ENCODE measurements around the gene AMDHD1.
"Not testable (repeated sequence)": the region's sequence is repeated elsewhere in the genome, so short reads cannot be mapped to it uniquely, and the experiment has no call there.

The AMDHD1 gene

DNA sequence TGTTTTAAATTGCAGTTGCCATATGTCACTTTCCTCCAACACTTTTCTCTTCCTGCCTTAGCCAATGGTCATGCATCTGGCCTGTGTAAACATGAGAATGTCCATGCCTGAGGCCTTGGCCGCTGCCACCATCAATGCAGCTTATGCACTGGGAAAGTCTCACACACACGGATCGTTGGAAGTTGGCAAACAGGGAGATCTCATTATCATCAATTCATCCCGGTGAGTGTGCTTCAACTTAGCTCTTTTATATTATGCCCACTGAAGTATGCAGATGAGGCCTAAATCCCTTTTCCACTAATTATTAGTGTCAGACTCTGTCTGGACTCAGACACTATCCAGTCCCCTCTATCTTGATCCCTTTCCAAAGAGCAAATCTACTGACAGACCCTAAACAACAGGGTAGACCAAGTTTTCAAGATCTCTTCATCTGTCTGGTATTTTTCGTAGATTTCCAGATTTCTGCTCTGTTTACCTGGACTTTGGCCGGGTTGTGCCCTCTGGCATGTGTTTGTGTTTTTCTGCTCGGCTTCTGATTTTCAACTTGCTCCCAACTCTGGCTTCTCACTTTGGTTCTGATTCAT, 23.2 kb downstream of the AMDHD1 start:
- DNase-seq, result no peak

DNA sequence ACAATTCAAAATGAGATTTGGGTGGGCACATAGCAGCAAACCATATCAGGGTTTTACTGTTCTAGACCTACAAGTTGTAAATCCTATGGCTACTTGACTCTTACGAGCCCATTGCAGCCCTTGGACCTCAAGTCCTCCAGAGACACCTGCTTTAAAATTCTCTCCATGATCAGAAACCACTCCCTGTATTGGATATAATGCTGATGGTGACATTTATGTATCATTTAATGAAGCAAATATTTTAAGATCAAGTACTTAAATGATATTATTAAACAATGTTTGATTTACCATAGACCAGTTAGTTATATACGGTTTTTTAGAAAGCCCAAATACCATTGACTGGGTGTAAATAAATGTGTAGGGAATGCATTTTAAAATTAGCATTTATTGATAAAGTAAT, 24.2 kb downstream of the AMDHD1 start:
- no peak for DNase-seq

DNA sequence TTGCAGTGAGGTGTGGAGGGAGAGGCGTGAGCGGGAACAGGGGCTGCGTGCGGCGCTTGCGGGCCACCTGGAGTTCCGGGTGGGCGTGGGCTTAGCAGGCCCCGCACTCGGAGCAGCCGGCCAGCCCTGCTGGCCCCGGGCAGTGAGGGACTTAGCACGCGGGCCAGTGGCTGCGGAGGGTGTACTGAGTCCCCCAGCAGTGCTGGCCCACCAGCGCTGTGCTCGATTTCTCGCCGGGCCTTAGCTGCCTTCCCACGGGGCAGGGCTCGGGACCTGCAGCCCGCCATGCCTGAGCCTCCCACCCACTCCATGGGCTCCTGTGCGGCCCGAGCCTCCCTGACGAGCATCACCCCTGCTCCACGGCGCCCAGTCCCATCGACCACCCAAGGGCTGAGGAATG, 26.0 kb downstream of the AMDHD1 start:
- DNase-seq, result not testable (repeated sequence)

DNA sequence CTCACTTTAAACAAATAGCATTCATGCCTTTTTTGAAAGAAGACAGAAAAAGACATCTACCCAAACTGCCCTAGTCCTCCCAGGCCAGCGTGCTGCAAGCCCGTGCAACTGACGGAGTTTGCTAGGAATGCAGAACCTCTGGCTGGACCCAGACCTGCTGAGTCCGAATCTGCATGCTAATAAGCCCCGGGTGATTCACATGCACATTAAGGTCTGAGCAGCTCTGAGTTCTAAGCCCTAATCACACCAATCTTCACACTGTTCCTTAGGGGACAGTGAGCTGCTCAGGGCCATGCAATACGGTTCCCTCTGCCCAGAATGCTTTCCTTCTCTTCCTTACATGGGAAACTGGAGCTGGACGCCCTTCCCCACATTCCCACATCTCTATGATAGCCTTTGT, 27.8 kb downstream of the AMDHD1 start:
- no peak for DNase-seq

DNA sequence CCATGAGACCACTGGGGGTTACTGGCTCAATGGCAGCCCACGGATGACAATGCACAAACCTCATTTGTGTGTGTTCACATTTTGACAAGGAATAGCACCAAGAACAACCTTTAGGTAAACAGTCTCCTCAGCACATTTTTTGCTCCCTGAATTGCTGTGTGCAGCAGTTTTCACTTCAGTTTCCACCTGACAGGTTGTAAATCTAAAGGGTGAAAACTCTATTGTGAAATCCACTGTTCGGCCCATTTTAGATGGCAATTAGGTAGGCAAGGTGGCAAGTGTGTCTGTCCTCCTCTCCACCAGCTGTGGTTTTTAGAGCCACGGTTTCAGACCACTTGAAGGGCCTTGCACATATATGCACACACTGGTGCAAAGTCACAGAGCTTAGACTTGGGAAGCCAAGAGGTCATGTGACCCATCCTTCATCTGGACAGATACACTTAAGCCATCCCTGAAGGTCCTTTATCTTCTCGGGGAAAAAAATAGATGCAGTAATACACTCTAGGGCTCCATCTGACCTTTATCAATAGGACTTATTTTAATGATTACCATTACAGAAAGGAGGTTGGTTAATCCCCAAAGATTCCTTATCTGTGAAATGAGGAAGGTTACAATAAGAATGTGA, 29.8 kb downstream of the AMDHD1 start:
- DNase-seq, result no peak

DNA sequence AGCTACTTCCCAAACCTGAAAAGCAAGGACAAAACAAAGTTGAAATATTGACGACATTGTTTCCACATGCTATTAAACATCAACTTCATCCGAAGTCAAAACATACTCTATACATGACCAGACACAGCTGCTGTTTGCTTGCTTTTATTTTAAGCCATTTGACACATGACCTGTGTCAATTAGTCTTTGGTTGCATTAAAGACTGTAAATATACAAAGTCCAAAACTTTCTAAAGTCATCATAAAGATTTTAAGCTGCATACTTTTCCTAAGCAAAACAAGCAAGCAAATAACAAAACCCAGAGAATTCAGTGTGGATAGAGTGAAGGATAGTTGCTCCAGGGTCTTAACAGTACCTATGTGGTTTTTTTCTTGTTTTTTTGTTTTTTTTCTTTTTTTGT, 31.2 kb downstream of the AMDHD1 start:
- no peak for DNase-seq

DNA sequence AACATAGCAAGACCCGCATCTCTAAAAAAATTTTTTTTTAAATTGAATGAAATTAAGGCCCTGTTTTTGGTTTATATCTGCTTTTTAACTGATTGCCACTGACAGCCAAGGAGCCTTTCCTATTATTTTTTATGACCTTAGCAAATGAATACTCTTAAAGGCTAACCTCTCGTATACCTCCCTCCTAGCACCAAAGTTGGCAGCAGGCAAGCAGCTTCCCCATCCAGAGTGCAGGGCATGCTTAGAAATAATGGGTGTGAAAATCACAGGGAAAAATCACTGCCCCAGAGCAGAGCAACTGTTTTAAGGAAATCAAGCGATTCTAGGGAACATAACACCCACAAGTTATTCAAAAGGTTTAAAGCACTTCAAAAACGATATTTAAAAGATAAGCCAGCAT, 32.4 kb downstream of the AMDHD1 start:
- no peak for DNase-seq

DNA sequence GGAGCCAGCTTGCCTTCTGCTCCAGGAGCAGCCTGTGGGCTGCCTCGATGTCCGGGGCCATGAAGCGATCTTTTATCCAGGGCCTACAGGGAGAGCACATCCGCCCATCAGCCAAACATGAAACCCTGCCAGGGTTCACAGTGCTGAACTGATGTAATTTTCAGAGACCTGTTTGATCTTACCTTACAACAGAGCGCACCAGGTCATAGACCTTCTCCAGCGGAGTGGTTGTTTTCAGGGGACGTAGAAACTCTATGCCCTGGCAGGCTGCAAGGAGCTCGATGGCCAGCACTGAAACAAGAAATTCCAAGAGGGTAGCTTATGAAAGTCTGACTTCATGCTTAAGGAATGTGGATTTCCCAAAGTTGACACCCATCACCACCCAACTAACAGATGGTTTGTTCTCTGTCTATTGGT, 33.3 kb downstream of the AMDHD1 start:
- no peak for DNase-seq

DNA sequence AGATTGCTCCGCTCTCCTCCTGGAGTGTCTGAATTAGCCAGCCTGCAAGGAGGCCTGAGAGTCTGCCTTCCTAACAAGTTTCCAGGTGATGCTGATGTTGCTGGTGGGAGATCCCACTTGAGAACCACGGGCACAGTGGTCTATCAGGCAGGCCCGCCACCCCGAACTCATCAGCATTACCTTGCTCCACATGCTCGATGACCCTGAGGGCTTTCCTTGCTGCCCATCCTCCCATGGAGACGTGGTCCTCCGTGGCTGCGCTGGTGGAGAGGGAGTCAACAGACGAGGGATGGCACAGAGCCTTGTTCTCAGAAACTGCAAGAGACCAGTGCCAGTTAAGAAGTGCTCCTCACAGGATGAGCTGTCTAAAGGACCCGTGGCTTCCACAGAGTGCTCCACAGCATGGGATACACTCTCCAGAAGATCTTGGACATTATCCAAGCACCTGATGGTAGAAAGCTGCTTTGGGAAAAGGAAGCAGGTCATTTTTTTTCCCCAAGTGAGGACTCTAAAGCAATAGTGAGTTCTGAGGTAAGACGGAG, 34.7 kb downstream of the AMDHD1 start:
- DNase-seq, result no peak

DNA sequence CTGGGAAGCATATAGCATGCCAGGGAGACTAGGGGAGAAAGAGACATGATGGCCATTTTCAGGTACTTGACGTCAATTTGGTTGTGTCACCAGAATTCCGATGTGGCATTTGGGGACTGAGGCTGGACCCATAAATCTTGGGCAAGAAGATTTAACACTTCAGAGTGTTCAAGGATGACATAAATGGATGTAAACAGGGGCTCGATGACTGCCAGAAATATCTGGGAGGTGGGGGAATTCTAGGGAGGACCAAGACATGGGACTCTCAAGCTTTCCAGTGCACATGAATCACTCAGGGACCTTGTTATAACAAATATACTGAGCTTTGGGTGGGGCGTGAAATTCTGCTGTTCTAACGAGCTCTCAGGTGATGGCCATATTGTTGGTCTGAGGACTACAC, 35.2 kb downstream of the AMDHD1 start:
- DNase-seq, result no peak

DNA sequence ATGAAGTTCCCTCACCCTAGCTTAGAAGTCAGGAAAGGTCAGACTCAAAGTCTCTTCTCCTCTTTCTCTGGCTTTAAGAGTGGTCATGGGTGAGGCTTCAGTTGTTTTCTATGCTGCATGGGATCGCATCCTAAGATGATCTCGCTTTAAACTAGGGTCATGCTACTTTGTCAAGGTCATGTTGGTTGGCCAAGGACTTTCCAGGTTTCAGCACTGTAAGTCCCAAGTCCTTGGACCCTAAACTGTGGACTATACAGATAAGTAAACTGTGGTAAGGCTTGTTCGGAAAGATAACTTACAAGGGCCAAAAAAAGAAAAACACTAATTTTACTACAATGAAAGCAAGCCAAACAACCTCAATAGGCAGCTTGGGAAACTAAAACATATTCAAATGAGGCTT, 35.6 kb downstream of the AMDHD1 start:
- DNase-seq, result no peak

DNA sequence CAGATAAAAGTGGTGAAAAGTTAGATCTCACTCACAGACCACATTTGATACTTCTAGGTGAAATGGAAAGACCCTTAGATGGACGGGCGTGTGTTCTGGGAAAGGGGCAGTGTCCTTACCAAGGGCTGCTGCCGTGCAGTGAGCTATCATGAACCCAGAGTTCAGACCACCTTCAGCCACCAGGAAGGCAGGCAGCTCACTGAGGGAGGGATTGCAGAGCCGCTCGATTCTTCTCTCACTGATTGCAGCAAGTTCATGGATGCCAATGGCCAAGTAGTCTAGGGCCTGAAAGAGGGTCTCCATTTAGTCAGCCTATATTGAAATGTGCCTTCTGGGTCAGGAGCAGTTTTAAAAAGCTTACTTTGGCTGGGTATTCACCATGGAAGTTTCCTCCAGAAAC, 37.3 kb downstream of the AMDHD1 start:
- DNase-seq, result no peak

DNA sequence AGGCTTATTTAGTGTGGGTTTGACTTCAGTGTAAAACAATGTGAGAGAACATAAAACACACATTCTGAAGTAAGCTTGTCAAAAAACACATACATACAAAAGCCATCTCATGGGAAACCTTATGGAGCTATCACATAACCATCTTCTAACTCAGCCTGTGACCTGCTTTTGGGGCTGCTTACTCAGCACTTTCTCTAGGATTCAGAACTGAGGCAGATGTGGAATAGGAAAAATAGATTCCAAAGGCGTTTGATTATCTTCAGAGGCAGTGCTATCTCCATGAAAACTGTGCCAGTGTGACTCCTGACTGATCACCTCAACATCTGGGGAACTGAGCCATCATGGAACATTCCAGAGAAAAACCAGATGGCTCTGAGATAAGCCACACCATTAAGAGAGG, 39.5 kb downstream of the AMDHD1 start:
- no peak for DNase-seq

DNA sequence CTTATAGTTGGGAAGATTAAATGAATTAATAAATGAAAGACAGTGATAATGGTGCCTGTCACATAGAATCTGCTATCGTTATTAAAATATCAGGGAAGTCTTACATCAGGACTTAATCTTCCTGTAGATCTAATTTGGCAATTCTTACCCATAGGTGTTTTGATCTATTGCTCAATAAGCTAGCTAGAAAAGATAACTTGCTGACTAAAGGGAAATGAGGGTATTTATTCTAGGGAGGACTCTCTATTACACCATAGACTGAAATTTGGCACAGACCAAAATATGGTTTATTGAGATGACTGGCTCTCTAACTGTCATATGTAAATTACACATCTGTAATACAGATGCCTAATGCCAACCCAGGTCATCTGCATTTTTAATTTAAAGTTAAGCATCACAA, 41.6 kb downstream of the AMDHD1 start:
- no peak for DNase-seq

DNA sequence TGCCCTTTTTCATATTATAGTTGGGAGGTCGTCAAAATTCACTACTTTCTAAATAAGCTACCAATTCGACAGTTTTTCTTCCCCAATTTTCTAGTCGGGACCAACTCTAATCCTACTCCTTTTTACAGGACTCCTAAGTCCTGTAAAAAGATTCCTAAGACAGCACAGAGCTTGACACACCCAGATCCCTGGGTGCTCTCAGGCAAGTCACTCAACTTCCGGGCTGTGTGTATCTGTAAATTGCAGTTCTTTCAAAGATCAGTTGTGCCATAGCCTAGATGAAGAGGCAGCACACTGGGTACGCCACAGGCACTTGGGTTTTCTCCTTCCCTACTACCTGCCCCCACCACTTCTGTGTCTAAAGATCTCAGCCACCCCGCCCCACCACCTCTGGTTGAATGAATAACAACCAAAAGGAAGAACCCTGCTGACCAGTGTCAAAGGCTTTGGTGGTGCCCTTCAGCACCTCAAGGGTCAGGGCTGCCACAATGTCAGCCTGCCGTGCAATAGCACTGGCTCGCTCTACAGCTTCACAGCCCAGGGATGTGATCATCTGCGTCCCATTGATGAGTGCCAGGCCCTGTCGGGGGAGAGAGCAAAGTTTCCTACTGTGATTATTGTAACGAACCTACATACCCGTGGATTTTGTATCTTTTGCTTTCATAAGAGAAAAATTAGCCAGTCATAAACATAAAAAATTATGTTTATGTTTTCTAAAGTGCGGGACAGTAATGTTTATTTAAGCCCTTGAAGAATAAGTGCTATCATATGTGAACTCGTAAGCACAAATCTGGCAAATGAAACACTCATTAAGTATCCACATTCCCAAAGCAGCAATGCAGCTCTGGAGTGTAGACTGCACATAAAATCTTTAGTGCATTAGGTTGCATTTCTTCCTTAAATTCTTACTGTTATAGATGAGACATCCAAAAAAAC, 43.8 kb downstream of the AMDHD1 start:
- DNase-seq, result no peak

DNA sequence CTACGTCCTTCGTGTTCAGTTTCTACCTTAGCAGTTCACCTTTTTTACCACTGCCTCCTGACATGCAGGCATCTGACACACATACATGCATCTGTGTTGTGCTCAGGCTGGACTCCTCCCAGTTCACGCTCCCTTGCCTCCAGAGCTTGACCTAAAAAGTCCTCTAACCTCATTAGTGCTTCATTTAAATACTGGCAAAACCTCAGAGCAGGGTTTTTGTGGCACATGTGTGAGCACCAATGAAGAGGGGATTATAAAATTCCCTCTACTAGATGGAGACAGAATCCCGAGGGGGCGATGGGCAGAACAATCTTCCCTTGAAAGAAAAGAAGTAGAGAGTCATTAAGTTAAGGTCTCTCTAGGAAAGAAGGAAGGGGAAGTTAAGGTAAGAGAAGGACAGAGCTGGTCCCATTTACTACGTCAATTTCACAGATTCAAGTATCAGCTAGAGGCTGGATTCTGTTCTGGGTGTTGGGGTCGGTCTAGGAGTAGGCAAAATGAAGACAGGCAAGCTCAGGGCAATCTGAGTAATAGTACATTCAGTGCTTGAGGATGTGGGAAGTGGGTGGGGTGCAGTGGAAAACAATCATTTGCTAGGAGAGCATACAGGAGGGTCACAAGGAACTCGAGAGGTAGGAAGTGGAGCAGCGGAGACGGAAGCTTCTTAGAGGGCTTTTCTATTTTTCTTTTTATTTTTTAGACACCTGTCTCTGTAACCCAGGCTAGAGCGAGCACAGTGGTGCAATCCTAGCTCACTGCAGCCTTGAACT, 45.6 kb downstream of the AMDHD1 start:
- DNase-seq, result no peak

DNA sequence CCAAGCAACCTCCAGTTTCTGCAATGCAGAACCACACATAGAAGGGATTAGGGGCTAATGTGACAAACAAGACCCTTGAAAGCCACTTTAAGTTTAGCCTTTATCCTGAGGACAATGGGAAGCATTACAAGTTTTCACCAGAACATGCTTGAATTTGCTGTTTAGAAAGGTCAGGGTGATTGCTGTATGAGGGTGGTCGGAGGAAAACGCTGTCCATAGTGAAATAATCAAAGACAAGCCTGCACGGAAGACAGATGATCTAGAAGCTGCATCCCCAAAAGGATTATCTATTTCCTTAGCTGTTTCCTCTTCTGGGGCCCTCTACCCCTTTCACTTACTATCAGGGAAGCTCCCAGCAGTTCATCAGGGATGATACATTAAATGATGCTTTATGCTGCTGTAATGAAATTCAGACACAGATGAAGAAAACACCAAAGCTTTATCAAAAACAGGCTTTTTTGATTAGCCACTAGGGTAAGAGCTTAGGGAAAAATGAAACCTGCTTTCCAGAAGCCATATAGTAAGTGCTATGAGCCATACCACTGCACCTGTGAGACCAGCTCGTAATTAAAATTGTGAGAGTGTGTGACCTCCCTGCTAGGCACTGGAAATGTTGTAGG, 46.5 kb downstream of the AMDHD1 start:
- no peak for DNase-seq

DNA sequence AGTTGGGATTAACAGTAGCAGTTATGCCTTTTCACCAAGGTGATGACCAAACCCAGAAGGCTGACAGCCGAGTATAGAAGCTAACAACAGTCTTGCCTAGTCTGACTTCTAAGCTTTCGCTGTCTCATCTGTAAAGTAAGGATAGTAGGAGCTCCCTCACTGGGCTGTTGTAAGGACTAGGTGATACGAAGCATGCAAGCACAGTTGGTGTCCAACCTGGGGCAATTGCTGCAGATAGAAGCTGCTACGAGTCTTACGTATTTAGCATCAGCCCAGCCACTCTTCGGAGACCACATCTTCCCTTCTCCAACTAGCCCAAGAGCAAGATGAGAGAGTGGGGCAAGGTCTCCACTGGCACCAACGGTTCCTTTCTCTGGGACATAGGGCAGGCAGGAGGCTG, 47.0 kb downstream of the AMDHD1 start:
- no peak for DNase-seq

DNA sequence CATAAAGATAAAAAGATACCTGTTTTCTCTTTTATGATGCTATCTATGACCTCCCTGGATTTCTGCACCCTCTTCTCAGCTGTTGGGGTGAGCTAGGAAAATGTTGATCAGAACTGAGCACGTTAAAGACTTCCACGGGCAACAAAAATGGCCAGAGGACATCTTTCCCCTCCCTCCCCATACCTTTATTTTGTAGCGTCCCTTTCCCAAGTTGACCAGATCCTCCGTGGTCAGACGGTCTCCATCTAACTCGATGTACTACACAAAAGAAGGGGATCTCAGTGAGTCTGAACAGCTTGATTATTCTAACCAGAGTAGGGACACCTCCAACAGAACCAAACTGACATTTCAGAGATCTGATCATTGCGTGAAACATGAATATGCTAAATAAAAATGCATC, 50.8 kb downstream of the AMDHD1 start:
- DNase-seq, result no peak

DNA sequence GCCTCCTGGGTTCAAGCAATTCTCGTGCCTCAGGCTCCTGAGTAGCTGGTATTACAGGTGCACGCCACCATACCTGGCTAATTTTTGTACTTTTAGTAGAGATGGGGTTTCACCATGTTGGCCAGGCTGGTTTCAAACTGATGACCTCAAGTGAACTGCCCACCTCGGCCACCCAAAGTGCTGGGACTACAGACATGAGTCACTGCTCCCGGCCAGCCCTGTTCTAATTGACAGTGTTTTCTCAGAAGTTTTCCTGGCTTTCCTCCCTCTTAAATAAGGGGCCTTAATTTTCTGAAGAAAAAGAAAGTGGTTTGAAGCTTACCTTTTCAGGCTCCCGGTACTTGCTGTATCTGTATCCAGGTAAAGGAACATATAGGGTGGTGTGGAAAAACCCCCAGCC, 51.3 kb downstream of the AMDHD1 start:
- no peak for DNase-seq

DNA sequence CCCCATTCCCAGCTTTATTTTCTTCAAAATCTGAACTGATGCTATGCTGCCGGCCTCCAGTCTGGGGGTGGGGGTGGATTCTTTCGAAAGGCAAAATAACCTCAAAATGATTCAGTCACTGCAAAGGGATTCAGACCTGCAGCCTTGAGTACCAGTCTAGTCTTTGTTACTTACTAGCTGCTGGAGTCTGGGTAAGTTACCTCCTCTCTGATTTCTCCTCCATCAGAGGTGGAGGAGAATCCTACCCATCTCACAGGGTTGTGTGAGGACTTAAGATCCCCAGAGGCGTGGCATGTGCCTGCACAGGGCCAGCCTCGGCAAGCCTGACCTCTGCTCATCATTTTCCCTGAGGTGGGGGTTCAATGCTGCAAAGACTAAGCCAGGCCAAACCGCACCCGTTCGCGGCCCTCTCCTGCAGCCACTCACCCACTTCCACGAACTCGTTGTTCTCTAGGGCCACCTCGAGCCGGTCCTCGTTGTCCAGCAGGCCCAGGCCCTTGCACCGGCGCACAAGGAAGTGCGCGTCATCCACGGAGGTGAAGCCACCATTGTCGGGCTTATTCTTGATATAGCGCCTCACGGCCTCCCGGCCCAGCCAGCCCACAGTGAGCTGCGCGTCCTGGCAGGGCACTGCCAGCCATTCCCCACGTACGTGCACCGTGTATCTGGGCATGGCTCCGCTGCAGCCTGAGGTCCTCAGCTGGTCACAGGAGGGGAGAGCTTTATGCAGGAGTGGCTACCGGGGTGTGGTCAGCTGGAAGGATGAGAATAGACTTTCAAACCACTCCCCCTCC, 52.3 kb downstream of the AMDHD1 start:
- no peak for DNase-seq

All from SHP77 (cell line).